Suprapubic skin (tissue), 4 donors: Measurements from ENCODE around the gene SYNPO.

Experiments used
- CTCF ChIP-seq, 2 donors: fragments of 200-600 bp in 1 of 2; fragments of 450-650 bp in 1 of 2; sonication (generic) in 1 of 2; IDR thresholded peaks; one replicate each; pipeline ENCODE4 v1.5.1; 2016 to 2019; ENCODE audit warnings: antibody characterized with exemption in 2 of 2, mild to moderate bottlenecking in 1 of 2, moderate library complexity in 1 of 2
- POLR2A ChIP-seq, 2 donors: fragments of 450-650 bp; IDR thresholded peaks; one replicate each; pipeline ENCODE4 v1.6.1; 2017; ENCODE audit warnings: antibody characterized with exemption in 2 of 2, mild to moderate bottlenecking in 2 of 2, moderate library complexity in 2 of 2
- POLR2AphosphoS5 ChIP-seq, 3 donors: sonication (generic); formaldehyde crosslinking; IDR thresholded peaks; one replicate each; pipeline ENCODE4 v1.6.1; 2017; ENCODE audit warnings: antibody characterized with exemption in 3 of 3

DNA sequence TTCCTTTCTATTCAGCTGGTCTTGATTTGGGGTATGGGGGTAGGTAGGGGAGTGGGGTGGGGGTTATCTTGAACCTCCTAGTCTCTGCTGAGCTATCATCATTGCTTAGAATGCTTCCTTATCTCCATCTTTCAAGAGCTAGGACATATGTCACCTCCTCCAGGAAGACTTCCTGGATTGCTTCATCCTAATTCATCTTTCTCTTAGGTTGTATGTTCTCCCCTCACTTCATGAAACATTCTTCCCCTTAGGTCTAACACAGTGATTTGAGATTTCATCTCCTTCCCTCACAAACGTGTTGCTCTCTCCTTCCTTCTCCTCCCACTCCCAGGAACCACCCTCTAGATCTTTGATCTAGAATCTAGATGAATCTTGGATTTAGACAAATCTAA lies 2.4 kb upstream of the SYNPO start:
- TF ChIP-seq POLR2AphosphoS5 (IDR thresholded peaks at IDR 0.05), result no peak
- no peak for TF ChIP-seq CTCF (IDR thresholded peaks at IDR 0.05)
- TF ChIP-seq POLR2A (IDR thresholded peaks at IDR 0.05), result no peak
